ENCODE data around the gene EFNA5. TPM values are rescaled to one million over a fixed set of nuclear protein-coding genes. Genes with fewer than 3 reads are reported as not detected.

EFNA5 gene
- total RNA-seq, 6 experiments from 2014 or later, result 0.26 TPM; not detected in 5

- Mint-ChIP-seq H3K36me3 (ENCODE audit: low read depth) (no peaks in the 10 kb centered on the region), H3K4me3 (no peak overlapping the region), H3K27ac (no peak overlapping the region), H3K4me1 (ENCODE audit: low read depth) (peaks cover 19% of the 10 kb centered on the region; the same call in 1 of the 2 replicates), H3K9me3 (no peaks in the 10 kb centered on the region; the same call in 1 of the 2 replicates), H3K27me3 (ENCODE audit: insufficient read depth) (no peaks in the 10 kb centered on the region)
- DNase-seq, result peak; percentile 1
- no peak for TF ChIP-seq CTCF (IDR thresholded peaks at IDR 0.05)
Measured at GRCh38 chr5:107389130-107389774, 281.5 kb downstream of the EFNA5 start.

GRCh38 chr5:107388141-107388861 is 282.4 kb downstream of the EFNA5 start:
- no peak for TF ChIP-seq CTCF (IDR thresholded peaks at IDR 0.05)
- Mint-ChIP-seq H3K27me3 (ENCODE audit: insufficient read depth) (no peaks in the 10 kb centered on the region; the same call in 1 of the 2 replicates), H3K9me3 (no peaks in the 10 kb centered on the region; the same call in 1 of the 2 replicates), H3K4me1 (ENCODE audit: low read depth) (peaks cover 19% of the 10 kb centered on the region; the same call in 1 of the 2 replicates), H3K27ac (peak overlapping the region; percentile 7; the same call in 1 of the 2 replicates), H3K4me3 (no peak overlapping the region), H3K36me3 (ENCODE audit: low read depth) (no peaks in the 10 kb centered on the region)
- peak; percentile 60 for DNase-seq

- Mint-ChIP-seq H3K4me1 (ENCODE audit: low read depth) (peaks cover 19% of the 10 kb centered on the region; the same call in 1 of the 2 replicates), H3K27ac (no peak overlapping the region; the same call in 1 of the 2 replicates), H3K36me3 (ENCODE audit: low read depth) (no peaks in the 10 kb centered on the region), H3K27me3 (ENCODE audit: insufficient read depth) (no peaks in the 10 kb centered on the region; the same call in 1 of the 2 replicates), H3K4me3 (no peak overlapping the region), H3K9me3 (no peaks in the 10 kb centered on the region; the same call in 1 of the 2 replicates)
- no peak for DNase-seq
- no peak for TF ChIP-seq CTCF (IDR thresholded peaks at IDR 0.05)
Measured at GRCh38 chr5:107387526-107388140, 283.1 kb downstream of the EFNA5 start.

GRCh38 chr5:107385708-107386107 is 285.0 kb downstream of the EFNA5 start:
- Mint-ChIP-seq H3K9me3 (no peaks in the 10 kb centered on the region; the same call in 1 of the 2 replicates), H3K36me3 (ENCODE audit: low read depth) (no peaks in the 10 kb centered on the region), H3K4me1 (ENCODE audit: low read depth) (peaks cover 30% of the 10 kb centered on the region), H3K27ac (no peak overlapping the region), H3K4me3 (no peak overlapping the region), H3K27me3 (ENCODE audit: insufficient read depth) (no peaks in the 10 kb centered on the region; the same call in 1 of the 2 replicates)
- no peak for DNase-seq
- no peak for TF ChIP-seq CTCF (IDR thresholded peaks at IDR 0.05)

- H3K4me1 Mint-ChIP-seq (ENCODE audit: low read depth), result peaks cover 27% of the 10 kb centered on the region
- no peaks in the 10 kb centered on the region; the same call in 1 of the 2 replicates for H3K27me3 Mint-ChIP-seq (ENCODE audit: insufficient read depth)
- TF ChIP-seq CTCF (IDR thresholded peaks at IDR 0.05), result no peak
- H3K4me3 Mint-ChIP-seq, result no peak overlapping the region
- no peaks in the 10 kb centered on the region for H3K36me3 Mint-ChIP-seq (ENCODE audit: low read depth)
- H3K9me3 Mint-ChIP-seq, result no peaks in the 10 kb centered on the region; the same call in 1 of the 2 replicates
- no peak overlapping the region for H3K27ac Mint-ChIP-seq
- DNase-seq, result no peak
Measured at GRCh38 chr5:107384256-107384655, 286.5 kb downstream of the EFNA5 start.
